ENCODE measurements around the gene AKNA.

GRCh38 chr9:114310471-114311450, 77.0 kb downstream of the AKNA start:
- TF ChIP-seq CTCF (IDR thresholded peaks at IDR 0.05) (no peak), EZH2 (IDR thresholded peaks at IDR 0.05) (no peak), EZH2phosphoT487 (IDR thresholded peaks at IDR 0.05) (no peak)
